ENCODE data around the gene ELMO1.

ELMO1 gene

GRCh38 chr7:37369906-37370305 lies 78.8 kb downstream of the ELMO1 start:
- Histone ChIP-seq H3K36me3 (ENCODE audit: insufficient read depth, low read length) (no peaks in the 10 kb centered on the region), H3K27me3 (ENCODE audit: insufficient read depth, low read length) (no peaks in the 10 kb centered on the region), H3K4me1 (ENCODE audit: control insufficient read depth, insufficient read depth, low read length, unreplicated experiment) (no peaks in the 10 kb centered on the region), H2AFZ (ENCODE audit: low read length, unreplicated experiment) (no peak overlapping the region), H3K4me3 (ENCODE audit: low read depth, low read length) (no peak overlapping the region), H3K27ac (ENCODE audit: low read depth, low read length) (no peak overlapping the region), H3K79me2 (ENCODE audit: control insufficient read depth, insufficient read depth, low read length, unreplicated experiment) (no peaks in the 10 kb centered on the region)

GRCh38 chr7:37368540-37368939 lies 80.1 kb downstream of the ELMO1 start:
- no peak overlapping the region for H3K4me3 ChIP-seq (ENCODE audit: low read depth, low read length)
- no peaks in the 10 kb centered on the region for H3K36me3 ChIP-seq (ENCODE audit: insufficient read depth, low read length)
- H3K4me1 ChIP-seq (ENCODE audit: control insufficient read depth, insufficient read depth, low read length, unreplicated experiment): no peaks in the 10 kb centered on the region
- no peaks in the 10 kb centered on the region for H3K27me3 ChIP-seq (ENCODE audit: insufficient read depth, low read length)
- no peaks in the 10 kb centered on the region for H3K79me2 ChIP-seq (ENCODE audit: control insufficient read depth, insufficient read depth, low read length, unreplicated experiment)
- H2AFZ ChIP-seq (ENCODE audit: low read length, unreplicated experiment): no peak overlapping the region
- H3K27ac ChIP-seq (ENCODE audit: low read depth, low read length): no peak overlapping the region

GRCh38 chr7:37367010-37367409 lies 81.7 kb downstream of the ELMO1 start:
- Histone ChIP-seq H2AFZ (ENCODE audit: low read length, unreplicated experiment) (no peak overlapping the region), H3K79me2 (ENCODE audit: control insufficient read depth, insufficient read depth, low read length, unreplicated experiment) (no peaks in the 10 kb centered on the region), H3K36me3 (ENCODE audit: insufficient read depth, low read length) (no peaks in the 10 kb centered on the region), H3K27me3 (ENCODE audit: insufficient read depth, low read length) (no peaks in the 10 kb centered on the region), H3K27ac (ENCODE audit: low read depth, low read length) (no peak overlapping the region), H3K4me1 (ENCODE audit: control insufficient read depth, insufficient read depth, low read length, unreplicated experiment) (no peaks in the 10 kb centered on the region), H3K4me3 (ENCODE audit: low read depth, low read length) (no peak overlapping the region)

- no peak overlapping the region for H2AFZ ChIP-seq (ENCODE audit: low read length, unreplicated experiment)
- no peaks in the 10 kb centered on the region for H3K4me1 ChIP-seq (ENCODE audit: control insufficient read depth, insufficient read depth, low read length, unreplicated experiment)
- no peaks in the 10 kb centered on the region for H3K79me2 ChIP-seq (ENCODE audit: control insufficient read depth, insufficient read depth, low read length, unreplicated experiment)
- H3K4me3 ChIP-seq (ENCODE audit: low read depth, low read length): no peak overlapping the region
- H3K36me3 ChIP-seq (ENCODE audit: insufficient read depth, low read length): no peaks in the 10 kb centered on the region
- H3K27me3 ChIP-seq (ENCODE audit: insufficient read depth, low read length): no peaks in the 10 kb centered on the region
- no peak overlapping the region for H3K27ac ChIP-seq (ENCODE audit: low read depth, low read length)
Measured at GRCh38 chr7:37366445-37366844, 82.2 kb downstream of the ELMO1 start.

- H2AFZ ChIP-seq (ENCODE audit: low read length, unreplicated experiment): no peak overlapping the region
- H3K4me3 ChIP-seq (ENCODE audit: low read depth, low read length): no peak overlapping the region
- H3K79me2 ChIP-seq (ENCODE audit: control insufficient read depth, insufficient read depth, low read length, unreplicated experiment): no peaks in the 10 kb centered on the region
- H3K27ac ChIP-seq (ENCODE audit: low read depth, low read length): no peak overlapping the region
- H3K4me1 ChIP-seq (ENCODE audit: control insufficient read depth, insufficient read depth, low read length, unreplicated experiment): no peaks in the 10 kb centered on the region
- no peaks in the 10 kb centered on the region for H3K27me3 ChIP-seq (ENCODE audit: insufficient read depth, low read length)
- H3K36me3 ChIP-seq (ENCODE audit: insufficient read depth, low read length): no peaks in the 10 kb centered on the region
Measured at GRCh38 chr7:37365405-37365804, 83.3 kb downstream of the ELMO1 start.

- no peak overlapping the region for H2AFZ ChIP-seq (ENCODE audit: low read length, unreplicated experiment)
- no peak overlapping the region for H3K27ac ChIP-seq (ENCODE audit: low read depth, low read length)
- H3K27me3 ChIP-seq (ENCODE audit: insufficient read depth, low read length): no peaks in the 10 kb centered on the region
- no peaks in the 10 kb centered on the region for H3K4me1 ChIP-seq (ENCODE audit: control insufficient read depth, insufficient read depth, low read length, unreplicated experiment)
- no peak overlapping the region for H3K4me3 ChIP-seq (ENCODE audit: low read depth, low read length)
- H3K79me2 ChIP-seq (ENCODE audit: control insufficient read depth, insufficient read depth, low read length, unreplicated experiment): no peaks in the 10 kb centered on the region
- H3K36me3 ChIP-seq (ENCODE audit: insufficient read depth, low read length): no peaks in the 10 kb centered on the region
Measured at GRCh38 chr7:37364856-37365255, 83.8 kb downstream of the ELMO1 start.

GRCh38 chr7:37363536-37364491 lies 84.8 kb downstream of the ELMO1 start:
- Histone ChIP-seq H3K36me3 (ENCODE audit: insufficient read depth, low read length) (no peaks in the 10 kb centered on the region), H3K27ac (ENCODE audit: low read depth, low read length) (no peak overlapping the region), H2AFZ (ENCODE audit: low read length, unreplicated experiment) (no peak overlapping the region), H3K79me2 (ENCODE audit: control insufficient read depth, insufficient read depth, low read length, unreplicated experiment) (no peaks in the 10 kb centered on the region), H3K4me3 (ENCODE audit: low read depth, low read length) (no peak overlapping the region), H3K27me3 (ENCODE audit: insufficient read depth, low read length) (no peaks in the 10 kb centered on the region), H3K4me1 (ENCODE audit: control insufficient read depth, insufficient read depth, low read length, unreplicated experiment) (no peaks in the 10 kb centered on the region)

GRCh38 chr7:37362802-37363201 lies 85.9 kb downstream of the ELMO1 start:
- no peaks in the 10 kb centered on the region for H3K36me3 ChIP-seq (ENCODE audit: insufficient read depth, low read length)
- no peak overlapping the region for H3K27ac ChIP-seq (ENCODE audit: low read depth, low read length)
- no peaks in the 10 kb centered on the region for H3K4me1 ChIP-seq (ENCODE audit: control insufficient read depth, insufficient read depth, low read length, unreplicated experiment)
- H3K79me2 ChIP-seq (ENCODE audit: control insufficient read depth, insufficient read depth, low read length, unreplicated experiment): no peaks in the 10 kb centered on the region
- no peak overlapping the region for H2AFZ ChIP-seq (ENCODE audit: low read length, unreplicated experiment)
- H3K27me3 ChIP-seq (ENCODE audit: insufficient read depth, low read length): no peaks in the 10 kb centered on the region
- H3K4me3 ChIP-seq (ENCODE audit: low read depth, low read length): no peak overlapping the region

GRCh38 chr7:37360484-37360883 lies 88.2 kb downstream of the ELMO1 start:
- Histone ChIP-seq H3K36me3 (ENCODE audit: insufficient read depth, low read length) (no peaks in the 10 kb centered on the region), H3K4me3 (ENCODE audit: low read depth, low read length) (no peak overlapping the region), H3K27ac (ENCODE audit: low read depth, low read length) (no peak overlapping the region), H3K79me2 (ENCODE audit: control insufficient read depth, insufficient read depth, low read length, unreplicated experiment) (no peaks in the 10 kb centered on the region), H3K27me3 (ENCODE audit: insufficient read depth, low read length) (no peaks in the 10 kb centered on the region), H2AFZ (ENCODE audit: low read length, unreplicated experiment) (no peak overlapping the region), H3K4me1 (ENCODE audit: control insufficient read depth, insufficient read depth, low read length, unreplicated experiment) (no peaks in the 10 kb centered on the region)

GRCh38 chr7:37359662-37360444 lies 88.8 kb downstream of the ELMO1 start:
- Histone ChIP-seq H3K36me3 (ENCODE audit: insufficient read depth, low read length) (no peaks in the 10 kb centered on the region), H3K4me1 (ENCODE audit: control insufficient read depth, insufficient read depth, low read length, unreplicated experiment) (no peaks in the 10 kb centered on the region), H3K79me2 (ENCODE audit: control insufficient read depth, insufficient read depth, low read length, unreplicated experiment) (no peaks in the 10 kb centered on the region), H2AFZ (ENCODE audit: low read length, unreplicated experiment) (no peak overlapping the region), H3K27me3 (ENCODE audit: insufficient read depth, low read length) (no peaks in the 10 kb centered on the region), H3K4me3 (ENCODE audit: low read depth, low read length) (no peak overlapping the region), H3K27ac (ENCODE audit: low read depth, low read length) (no peak overlapping the region)
